ENCODE data around the gene PARD3.
"Not testable (repeated sequence)": the region's sequence is repeated elsewhere in the genome, so short reads cannot be mapped to it uniquely, and the experiment has no call there.

PARD3 gene

DNA sequence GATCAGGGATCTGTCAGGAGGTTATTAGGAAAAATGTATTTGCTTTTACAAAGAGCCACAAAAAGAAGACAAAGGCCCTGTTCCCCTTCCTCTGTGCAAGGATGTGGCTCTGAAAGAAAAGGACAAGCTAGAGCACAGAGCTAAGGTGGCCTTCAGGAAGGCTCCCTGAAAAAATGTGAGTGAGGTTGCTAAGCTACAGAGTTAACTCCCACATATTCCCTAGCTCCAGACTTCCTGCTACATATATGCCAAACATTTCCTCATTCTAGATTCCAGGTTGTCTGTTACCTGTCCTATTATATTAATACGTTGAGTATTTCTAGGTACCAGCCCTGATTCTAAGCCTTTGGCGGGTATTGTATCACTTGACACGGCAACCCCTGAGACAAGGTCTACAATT, 369.0 kb downstream of the PARD3 start:
- Histone ChIP-seq H3K9me2 (replicated peaks; ENCODE audit: low read depth, low read length) (no peaks in the 10 kb centered on the region), H3K4me2 (ENCODE audit: low read depth, low read length, poor library complexity, severe bottlenecking) (no peak overlapping the region), H3F3A (ENCODE audit: low read depth) (no peaks in the 10 kb centered on the region), H3K4me1 (ENCODE audit: insufficient read depth, low read length, poor library complexity, severe bottlenecking) (no peaks in the 10 kb centered on the region), H3K9ac (ENCODE audit: low read depth, low read length, poor library complexity, severe bottlenecking) (no peak overlapping the region), H2AFZ (ENCODE audit: low read length) (no peak overlapping the region), H4K20me1 (ENCODE audit: insufficient read depth, low read length, poor library complexity, severe bottlenecking) (no peaks in the 10 kb centered on the region), H3K9me3 (ENCODE audit: insufficient read depth, low read depth, low read length) (no peaks in the 10 kb centered on the region), H3K79me2 (ENCODE audit: insufficient read depth, low read length) (no peaks in the 10 kb centered on the region), H3K36me3 (ENCODE audit: insufficient read depth, low read length) (no peaks in the 10 kb centered on the region; the same call in 1 of the 2 replicates), H3K27me3 (ENCODE audit: insufficient read depth, low read length, poor library complexity, severe bottlenecking) (no peaks in the 10 kb centered on the region), H3K4me3 (ENCODE audit: low read length, poor library complexity, severe bottlenecking) (no peak overlapping the region)
- TF ChIP-seq EZH2phosphoT487 (IDR thresholded peaks at IDR 0.05; ENCODE audit: borderline replicate concordance) = no peak
- TF ChIP-seq, protein P1, sequence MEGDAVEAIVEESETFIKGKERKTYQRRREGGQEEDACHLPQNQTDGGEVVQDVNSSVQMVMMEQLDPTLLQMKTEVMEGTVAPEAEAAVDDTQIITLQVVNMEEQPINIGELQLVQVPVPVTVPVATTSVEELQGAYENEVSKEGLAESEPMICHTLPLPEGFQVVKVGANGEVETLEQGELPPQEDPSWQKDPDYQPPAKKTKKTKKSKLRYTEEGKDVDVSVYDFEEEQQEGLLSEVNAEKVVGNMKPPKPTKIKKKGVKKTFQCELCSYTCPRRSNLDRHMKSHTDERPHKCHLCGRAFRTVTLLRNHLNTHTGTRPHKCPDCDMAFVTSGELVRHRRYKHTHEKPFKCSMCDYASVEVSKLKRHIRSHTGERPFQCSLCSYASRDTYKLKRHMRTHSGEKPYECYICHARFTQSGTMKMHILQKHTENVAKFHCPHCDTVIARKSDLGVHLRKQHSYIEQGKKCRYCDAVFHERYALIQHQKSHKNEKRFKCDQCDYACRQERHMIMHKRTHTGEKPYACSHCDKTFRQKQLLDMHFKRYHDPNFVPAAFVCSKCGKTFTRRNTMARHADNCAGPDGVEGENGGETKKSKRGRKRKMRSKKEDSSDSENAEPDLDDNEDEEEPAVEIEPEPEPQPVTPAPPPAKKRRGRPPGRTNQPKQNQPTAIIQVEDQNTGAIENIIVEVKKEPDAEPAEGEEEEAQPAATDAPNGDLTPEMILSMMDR (conservative IDR thresholded peaks at IDR 0.05; ENCODE audit: low read length) = no peak

DNA sequence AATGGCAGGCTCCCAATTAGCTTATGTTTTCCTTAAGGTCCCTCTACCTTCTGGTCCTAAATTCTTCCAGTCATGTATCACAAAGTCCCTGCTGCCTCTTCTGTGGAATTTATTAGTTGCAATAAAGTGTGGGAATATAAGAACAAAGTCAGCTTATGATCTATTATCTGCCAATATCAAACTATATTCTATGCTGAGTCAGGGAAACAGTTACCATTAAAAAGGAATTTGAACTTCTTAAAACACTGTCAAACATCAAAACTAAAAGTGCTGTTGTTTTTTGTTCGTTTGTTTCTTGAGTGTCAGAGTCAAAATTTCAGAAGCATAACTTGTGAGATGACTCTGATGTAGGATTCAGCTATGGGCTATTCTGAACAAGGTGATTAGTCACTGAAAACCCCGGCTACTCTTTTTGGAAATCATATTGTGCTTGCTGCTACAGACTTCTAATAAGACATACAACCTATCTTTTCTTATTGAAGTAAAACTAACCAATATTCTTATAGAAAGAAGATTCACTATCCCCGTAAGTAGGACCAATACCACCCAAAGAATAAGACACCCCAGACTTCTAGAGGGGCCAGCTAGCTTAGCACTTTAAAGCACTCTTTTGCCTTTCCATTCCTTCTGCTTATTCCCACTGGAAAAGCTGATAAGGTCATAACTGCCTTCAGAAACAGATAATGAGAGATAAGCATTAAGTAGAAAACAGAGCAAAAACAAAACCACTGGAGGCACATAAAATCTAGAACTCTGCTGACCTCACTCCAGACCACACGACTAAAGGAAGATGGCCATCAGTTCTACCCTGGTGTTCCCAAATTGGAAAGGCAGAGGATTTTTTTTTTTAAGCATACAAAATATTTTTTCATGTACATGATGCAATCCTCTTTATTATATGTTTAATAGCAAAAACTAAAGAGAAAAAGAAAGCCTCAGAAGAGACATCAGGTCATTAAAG, 370.6 kb downstream of the PARD3 start:
- Histone ChIP-seq H3K4me3 (ENCODE audit: low read length, poor library complexity, severe bottlenecking) (no peak overlapping the region), H3K79me2 (ENCODE audit: insufficient read depth, low read length) (no peaks in the 10 kb centered on the region), H3K9me3 (ENCODE audit: insufficient read depth, low read depth, low read length) (no peaks in the 10 kb centered on the region), H2AFZ (ENCODE audit: low read length) (no peak overlapping the region), H3K4me2 (ENCODE audit: low read depth, low read length, poor library complexity, severe bottlenecking) (no peak overlapping the region), H3K9me2 (replicated peaks; ENCODE audit: low read depth, low read length) (no peaks in the 10 kb centered on the region), H3K36me3 (ENCODE audit: insufficient read depth, low read length) (no peaks in the 10 kb centered on the region; the same call in 1 of the 2 replicates), H3K4me1 (ENCODE audit: insufficient read depth, low read length, poor library complexity, severe bottlenecking) (no peaks in the 10 kb centered on the region), H3K27me3 (ENCODE audit: insufficient read depth, low read length, poor library complexity, severe bottlenecking) (no peaks in the 10 kb centered on the region), H3K9ac (ENCODE audit: low read depth, low read length, poor library complexity, severe bottlenecking) (no peak overlapping the region), H4K20me1 (ENCODE audit: insufficient read depth, low read length, poor library complexity, severe bottlenecking) (no peaks in the 10 kb centered on the region), H3F3A (ENCODE audit: low read depth) (no peaks in the 10 kb centered on the region)
- no peak for TF ChIP-seq EZH2phosphoT487 (IDR thresholded peaks at IDR 0.05; ENCODE audit: borderline replicate concordance)
- TF ChIP-seq, protein P1 (conservative IDR thresholded peaks at IDR 0.05; ENCODE audit: low read length) = no peak

GRCh38 chr10:34439386-34439785, 375.7 kb downstream of the PARD3 start:
- H3K9me2 ChIP-seq (replicated peaks; ENCODE audit: low read depth, low read length); H3K4me3 ChIP-seq (ENCODE audit: low read length, poor library complexity, severe bottlenecking); H3F3A ChIP-seq (ENCODE audit: low read depth); H2AFZ ChIP-seq (ENCODE audit: low read length); H3K79me2 ChIP-seq (ENCODE audit: insufficient read depth, low read length); H3K4me1 ChIP-seq (ENCODE audit: insufficient read depth, low read length, poor library complexity, severe bottlenecking); H3K36me3 ChIP-seq (ENCODE audit: insufficient read depth, low read length); H4K20me1 ChIP-seq (ENCODE audit: insufficient read depth, low read length, poor library complexity, severe bottlenecking); H3K9me3 ChIP-seq (ENCODE audit: insufficient read depth, low read depth, low read length); H3K4me2 ChIP-seq (ENCODE audit: low read depth, low read length, poor library complexity, severe bottlenecking); H3K27me3 ChIP-seq (ENCODE audit: insufficient read depth, low read length, poor library complexity, severe bottlenecking); H3K9ac ChIP-seq (ENCODE audit: low read depth, low read length, poor library complexity, severe bottlenecking): not testable (repeated sequence)

Data from Loucy (cell line).